ENCODE measurements around the gene ACVR1B.

DNA sequence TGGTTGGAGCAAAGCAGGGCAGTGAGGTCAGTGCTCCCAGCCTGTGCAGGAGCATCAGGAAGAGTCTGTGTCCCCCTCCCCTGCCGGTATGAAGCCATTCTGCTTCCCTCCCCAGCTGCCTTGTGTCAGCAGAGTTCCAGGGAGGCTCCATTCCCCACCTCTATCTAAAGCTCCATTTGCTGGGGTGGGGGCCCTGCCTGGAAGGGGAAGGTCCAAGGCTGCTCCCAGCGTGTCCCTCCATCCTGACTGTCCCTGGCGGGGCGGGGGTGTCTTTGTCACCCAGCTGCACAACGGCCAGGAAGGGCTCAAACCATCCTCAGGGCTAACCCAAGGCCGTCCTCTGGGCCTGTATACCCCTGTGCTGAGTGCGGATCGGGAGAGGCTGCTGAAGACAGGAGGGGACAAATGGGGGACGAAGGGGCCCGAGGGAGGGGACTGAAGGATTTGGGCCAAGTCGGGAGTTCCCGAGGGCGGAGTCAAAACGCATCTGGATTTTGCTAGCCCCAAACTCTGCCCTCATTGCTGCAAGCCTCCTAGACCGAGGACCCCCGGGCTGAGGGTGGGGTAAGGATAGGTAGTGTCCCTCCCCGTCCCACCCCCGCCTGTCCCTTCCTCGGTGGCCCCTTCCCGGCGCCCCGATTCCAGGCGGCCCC is 44.9 kb upstream of the ACVR1B start:
- no peak for TF ChIP-seq SIN3A (IDR thresholded peaks at IDR 0.05; ENCODE audit: borderline replicate concordance, insufficient read depth, low read length)
- no peak; the same call in 1 of the 2 replicates for TF ChIP-seq POLR2AphosphoS5 (IDR thresholded peaks at IDR 0.05; ENCODE audit: low read depth, low read length)

Measured in PFSK-1 (cell line).